Endodermal cell (in vitro differentiated cells): Measurements from ENCODE around the gene KRTAP10-6. TPM values are rescaled to one million over a fixed set of nuclear protein-coding genes. Genes with fewer than 3 reads are reported as not detected.

ENCODE experiments used
- DNase-seq: peaks from one replicate; pipeline ENCODE4 v3.0.0-alpha.2; 2017
- H3K27ac ChIP-seq: 2 replicates; pipeline ENCODE4 v1.5.1; 2013; ENCODE audit warnings: mild to moderate bottlenecking, low read depth, low read length, moderate library complexity
- H3K27me3 ChIP-seq: 2 replicates; pipeline ENCODE4 v1.6.1; 2013; ENCODE audit warnings: mild to moderate bottlenecking, low read length, moderate library complexity; ENCODE audit not compliant: insufficient read depth, control insufficient read depth, poor library complexity, severe bottlenecking
- H3K36me3 ChIP-seq: 2 replicates; pipeline ENCODE4 v1.7.0; 2013; ENCODE audit warnings: mild to moderate bottlenecking, low read length, moderate library complexity; ENCODE audit not compliant: control insufficient read depth, insufficient read depth
- H3K4me1 ChIP-seq: one replicate; pipeline ENCODE4 v1.7.0; 2013; ENCODE audit warnings: low read length; ENCODE audit not compliant: control insufficient read depth, insufficient read depth
- H3K4me3 ChIP-seq: 2 replicates; pipeline ENCODE4 v1.5.1; 2013; ENCODE audit warnings: mild to moderate bottlenecking, low read length, moderate library complexity
- H3K9ac ChIP-seq: 2 replicates; pipeline ENCODE4 v1.6.1; 2013; ENCODE audit warnings: mild to moderate bottlenecking, low read length, moderate library complexity; ENCODE audit not compliant: poor library complexity, severe bottlenecking; ENCODE audit errors: extremely low read depth
- H3K9me3 ChIP-seq: 2 replicates; pipeline ENCODE4 v1.6.1; 2013; ENCODE audit warnings: mild to moderate bottlenecking, low read length, moderate library complexity; ENCODE audit not compliant: control insufficient read depth
- H3K27ac Mint-ChIP-seq: 2 replicates; pipeline ENCODE4 v1.8.0; 2020; ENCODE audit warnings: mixed read lengths
- H3K27me3 Mint-ChIP-seq: 2 replicates; pipeline ENCODE4 v1.8.0; 2021; ENCODE audit warnings: mild to moderate bottlenecking, mixed read lengths; ENCODE audit not compliant: insufficient read depth
- H3K36me3 Mint-ChIP-seq: 2 replicates; pipeline ENCODE4 v1.8.0; 2020; ENCODE audit warnings: low read depth, mixed read lengths
- H3K4me1 Mint-ChIP-seq: 2 replicates; pipeline ENCODE4 v1.8.0; 2020; ENCODE audit warnings: mixed read lengths
- H3K4me3 Mint-ChIP-seq: 2 replicates; pipeline ENCODE4 v1.8.0; 2020; ENCODE audit warnings: mild to moderate bottlenecking, moderate library complexity, mixed read lengths
- H3K9me3 Mint-ChIP-seq: 2 replicates; pipeline ENCODE4 v1.8.0; 2020; ENCODE audit warnings: mild to moderate bottlenecking, mixed read lengths
- WGBS, 2 experiments: methylation state at CpG; one replicate each; pipeline versions ENCODE4 v1.1.5 to v1.1.7; 2013; ENCODE audit warnings: missing lambda C conversion rate in 2 of 2, mixed read lengths in 1 of 2; ENCODE audit not compliant: insufficient coverage in 1 of 2, insufficient read length in 1 of 2; 5-methylcytosine and 5-hydroxymethylcytosine counted together
- total RNA-seq, 2 donors: library from RNA; stranded (reverse); fragmentation: NEBNext Ultra II Directional in 1 of 2; extraction: Animal tissue kit (Norgen Biotek cat#: 25700) in 1 of 2; gene quantifications; 2 replicates in 1 of 2; 3 replicates in 1 of 2; pipeline ENCODE4 v1.2.1, GENCODE V29; 2021
- TF ChIP-seq, protein P1 (sequence below): fragments of 200-600 bp; sonication (generic); conservative IDR thresholded peaks from 2 replicates; pipeline ENCODE4 v1.5.0; 2021; ENCODE audit warnings: antibody characterized with exemption, mild to moderate bottlenecking

Gene KRTAP10-6
- total RNA-seq, 2 donors from 2014 or later = not detected

DNA sequence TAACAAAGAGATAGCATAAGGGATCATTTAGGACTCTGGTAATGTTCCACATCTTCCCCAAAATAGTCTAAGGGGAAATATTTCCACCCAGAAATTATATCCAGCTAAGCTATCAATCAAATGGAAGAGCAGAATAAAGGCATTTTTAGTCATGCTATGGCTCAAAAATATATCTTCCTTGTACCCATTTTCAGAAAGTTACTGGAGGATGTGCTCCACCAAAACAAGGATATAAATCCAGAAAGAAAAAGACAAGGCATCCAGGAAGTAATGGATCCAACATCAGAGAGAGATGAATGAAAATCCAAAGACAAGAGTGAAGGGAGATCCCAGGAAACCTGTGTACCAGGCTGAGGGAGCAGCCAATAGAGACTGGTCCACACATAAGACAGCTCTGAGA is 16.9 kb upstream of the KRTAP10-6 start:
- no peaks in the 10 kb centered on the region for H3K36me3 ChIP-seq
- peaks cover 37% of the 10 kb centered on the region for H3K9me3 Mint-ChIP-seq
- TF ChIP-seq, protein P1, sequence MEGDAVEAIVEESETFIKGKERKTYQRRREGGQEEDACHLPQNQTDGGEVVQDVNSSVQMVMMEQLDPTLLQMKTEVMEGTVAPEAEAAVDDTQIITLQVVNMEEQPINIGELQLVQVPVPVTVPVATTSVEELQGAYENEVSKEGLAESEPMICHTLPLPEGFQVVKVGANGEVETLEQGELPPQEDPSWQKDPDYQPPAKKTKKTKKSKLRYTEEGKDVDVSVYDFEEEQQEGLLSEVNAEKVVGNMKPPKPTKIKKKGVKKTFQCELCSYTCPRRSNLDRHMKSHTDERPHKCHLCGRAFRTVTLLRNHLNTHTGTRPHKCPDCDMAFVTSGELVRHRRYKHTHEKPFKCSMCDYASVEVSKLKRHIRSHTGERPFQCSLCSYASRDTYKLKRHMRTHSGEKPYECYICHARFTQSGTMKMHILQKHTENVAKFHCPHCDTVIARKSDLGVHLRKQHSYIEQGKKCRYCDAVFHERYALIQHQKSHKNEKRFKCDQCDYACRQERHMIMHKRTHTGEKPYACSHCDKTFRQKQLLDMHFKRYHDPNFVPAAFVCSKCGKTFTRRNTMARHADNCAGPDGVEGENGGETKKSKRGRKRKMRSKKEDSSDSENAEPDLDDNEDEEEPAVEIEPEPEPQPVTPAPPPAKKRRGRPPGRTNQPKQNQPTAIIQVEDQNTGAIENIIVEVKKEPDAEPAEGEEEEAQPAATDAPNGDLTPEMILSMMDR = no peak
- no peak overlapping the region for H3K27ac Mint-ChIP-seq
- H3K4me3 ChIP-seq = no peak overlapping the region
- peaks cover 29% of the 10 kb centered on the region for H3K9me3 ChIP-seq
- H3K4me1 Mint-ChIP-seq = no peaks in the 10 kb centered on the region
- H3K4me1 ChIP-seq = no peaks in the 10 kb centered on the region
- H3K27me3 Mint-ChIP-seq = no peaks in the 10 kb centered on the region
- H3K36me3 Mint-ChIP-seq = peaks cover 2% of the 10 kb centered on the region
- no peak for DNase-seq
- H3K27ac ChIP-seq = no peak overlapping the region
- no peak overlapping the region for H3K4me3 Mint-ChIP-seq
- H3K9ac ChIP-seq = no peak overlapping the region
- H3K27me3 ChIP-seq = no peaks in the 10 kb centered on the region

- Histone ChIP-seq H3K4me3 (no peak overlapping the region), H3K9me3 (peaks cover 28% of the 10 kb centered on the region), H3K9ac (no peak overlapping the region), H3K27ac (no peak overlapping the region), H3K4me1 (no peaks in the 10 kb centered on the region), H3K27me3 (no peaks in the 10 kb centered on the region), H3K36me3 (no peaks in the 10 kb centered on the region)
- 80 to 81% methylated on average over 2 to 3 of the region's 4 CpGs for WGBS, 2 experiments
- TF ChIP-seq, protein P1 = no peak
- Mint-ChIP-seq H3K9me3 (peaks cover 31% of the 10 kb centered on the region), H3K4me1 (no peaks in the 10 kb centered on the region), H3K27ac (no peak overlapping the region), H3K36me3 (peaks cover 2% of the 10 kb centered on the region), H3K4me3 (no peak overlapping the region), H3K27me3 (no peaks in the 10 kb centered on the region)
- no peak for DNase-seq
Measured at GRCh38 chr21:44606495-44606894, 14.2 kb upstream of the KRTAP10-6 start.

DNA sequence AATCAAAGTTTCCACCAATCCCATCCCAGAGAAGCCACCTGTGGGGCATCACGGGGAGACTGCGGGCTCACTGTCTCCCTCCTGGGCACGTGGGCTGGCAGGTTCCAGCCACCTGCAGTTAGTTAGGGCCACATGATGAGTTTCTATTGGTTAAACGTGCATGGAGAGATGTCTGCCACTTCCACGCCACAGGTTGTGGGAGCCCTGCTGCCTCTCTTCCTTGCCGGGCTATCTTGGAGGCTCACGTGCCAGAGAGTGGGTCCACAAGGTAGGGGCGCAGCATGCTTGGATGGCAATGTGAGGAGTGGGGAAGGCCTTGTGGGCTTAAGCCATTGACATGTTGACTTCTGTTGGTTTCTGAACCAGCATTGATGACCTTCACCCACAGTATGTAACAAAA is 11.6 kb upstream of the KRTAP10-6 start:
- no peak overlapping the region for H3K4me3 Mint-ChIP-seq
- peaks cover 4% of the 10 kb centered on the region for H3K4me1 Mint-ChIP-seq
- H3K27me3 ChIP-seq = no peaks in the 10 kb centered on the region
- no peak for DNase-seq
- H3K9me3 ChIP-seq = peaks cover 7% of the 10 kb centered on the region
- no peak overlapping the region for H3K9ac ChIP-seq
- H3K27me3 Mint-ChIP-seq = no peaks in the 10 kb centered on the region
- no peak overlapping the region for H3K27ac Mint-ChIP-seq
- no peaks in the 10 kb centered on the region for H3K36me3 Mint-ChIP-seq
- no peaks in the 10 kb centered on the region for H3K4me1 ChIP-seq
- no peaks in the 10 kb centered on the region for H3K36me3 ChIP-seq
- H3K27ac ChIP-seq = no peak overlapping the region
- WGBS, 2 experiments = 93 to 100% methylated on average over 3 to 8 of the region's 8 CpGs
- peaks cover 7% of the 10 kb centered on the region for H3K9me3 Mint-ChIP-seq
- H3K4me3 ChIP-seq = no peak overlapping the region
- TF ChIP-seq, protein P1 = no peak
